ENCODE results near the gene TTYH1. TPM values are rescaled to one million over a fixed set of nuclear protein-coding genes. Genes with fewer than 3 reads are reported as not detected.
A peak's percentile ranks its signal among the peaks of the same experiment; 100 is the strongest.

Gene TTYH1
- total RNA-seq, 1 donor from 2014 or later, result not detected

DNA sequence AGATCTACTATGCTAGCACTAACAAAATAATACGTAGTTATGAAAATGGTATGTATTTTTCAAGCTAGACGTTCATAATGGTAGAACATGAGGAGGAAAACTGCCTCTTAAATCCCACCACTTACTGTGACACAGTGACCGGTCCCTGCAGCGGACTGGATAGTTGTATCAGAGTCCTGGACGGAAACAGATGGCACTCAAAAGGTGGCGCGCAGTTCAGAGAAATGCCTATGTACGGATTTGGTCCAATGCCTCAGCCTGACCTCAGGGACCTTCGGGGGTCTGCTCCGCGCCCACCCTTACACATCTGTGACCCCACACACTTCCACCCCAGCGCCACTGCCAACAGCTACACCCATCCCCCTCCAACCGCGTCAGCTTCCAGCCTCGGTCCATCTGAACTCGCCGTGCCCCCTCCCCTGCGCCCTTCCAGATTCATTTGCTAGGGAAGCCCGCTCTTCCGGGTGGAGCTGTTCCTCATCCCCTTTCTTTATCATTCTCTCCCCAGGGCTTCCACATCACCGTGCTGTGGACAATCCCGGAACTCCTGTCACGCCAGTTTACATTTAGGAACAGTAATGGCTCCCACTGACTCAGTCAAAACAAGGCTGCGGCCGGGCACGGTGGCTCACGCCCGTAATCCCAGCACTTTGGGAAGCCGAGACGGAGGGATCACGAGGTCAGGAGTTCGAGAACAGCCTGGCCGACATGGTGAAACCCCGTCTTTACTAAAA is 32.9 kb downstream of the TTYH1 start:
- H3K27ac Mint-ChIP-seq (ENCODE audit: unreplicated experiment), result peak overlapping the region; percentile 98
- H3K36me3 Mint-ChIP-seq (ENCODE audit: unreplicated experiment), result peaks cover 25% of the 10 kb centered on the region
- no peaks in the 10 kb centered on the region for H3K27me3 Mint-ChIP-seq (ENCODE audit: unreplicated experiment)
- peak overlapping the region; percentile 99 for H3K4me3 Mint-ChIP-seq (ENCODE audit: unreplicated experiment)
- DNase-seq (ENCODE audit: extremely low spot score, unreplicated experiment), result no peak
- H3K9me3 Mint-ChIP-seq (ENCODE audit: unreplicated experiment), result no peaks in the 10 kb centered on the region
- H3K4me1 Mint-ChIP-seq (ENCODE audit: unreplicated experiment), result peaks cover 36% of the 10 kb centered on the region
- TF ChIP-seq, protein P1, sequence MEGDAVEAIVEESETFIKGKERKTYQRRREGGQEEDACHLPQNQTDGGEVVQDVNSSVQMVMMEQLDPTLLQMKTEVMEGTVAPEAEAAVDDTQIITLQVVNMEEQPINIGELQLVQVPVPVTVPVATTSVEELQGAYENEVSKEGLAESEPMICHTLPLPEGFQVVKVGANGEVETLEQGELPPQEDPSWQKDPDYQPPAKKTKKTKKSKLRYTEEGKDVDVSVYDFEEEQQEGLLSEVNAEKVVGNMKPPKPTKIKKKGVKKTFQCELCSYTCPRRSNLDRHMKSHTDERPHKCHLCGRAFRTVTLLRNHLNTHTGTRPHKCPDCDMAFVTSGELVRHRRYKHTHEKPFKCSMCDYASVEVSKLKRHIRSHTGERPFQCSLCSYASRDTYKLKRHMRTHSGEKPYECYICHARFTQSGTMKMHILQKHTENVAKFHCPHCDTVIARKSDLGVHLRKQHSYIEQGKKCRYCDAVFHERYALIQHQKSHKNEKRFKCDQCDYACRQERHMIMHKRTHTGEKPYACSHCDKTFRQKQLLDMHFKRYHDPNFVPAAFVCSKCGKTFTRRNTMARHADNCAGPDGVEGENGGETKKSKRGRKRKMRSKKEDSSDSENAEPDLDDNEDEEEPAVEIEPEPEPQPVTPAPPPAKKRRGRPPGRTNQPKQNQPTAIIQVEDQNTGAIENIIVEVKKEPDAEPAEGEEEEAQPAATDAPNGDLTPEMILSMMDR (IDR thresholded peaks at IDR 0.05), result no peak

DNA sequence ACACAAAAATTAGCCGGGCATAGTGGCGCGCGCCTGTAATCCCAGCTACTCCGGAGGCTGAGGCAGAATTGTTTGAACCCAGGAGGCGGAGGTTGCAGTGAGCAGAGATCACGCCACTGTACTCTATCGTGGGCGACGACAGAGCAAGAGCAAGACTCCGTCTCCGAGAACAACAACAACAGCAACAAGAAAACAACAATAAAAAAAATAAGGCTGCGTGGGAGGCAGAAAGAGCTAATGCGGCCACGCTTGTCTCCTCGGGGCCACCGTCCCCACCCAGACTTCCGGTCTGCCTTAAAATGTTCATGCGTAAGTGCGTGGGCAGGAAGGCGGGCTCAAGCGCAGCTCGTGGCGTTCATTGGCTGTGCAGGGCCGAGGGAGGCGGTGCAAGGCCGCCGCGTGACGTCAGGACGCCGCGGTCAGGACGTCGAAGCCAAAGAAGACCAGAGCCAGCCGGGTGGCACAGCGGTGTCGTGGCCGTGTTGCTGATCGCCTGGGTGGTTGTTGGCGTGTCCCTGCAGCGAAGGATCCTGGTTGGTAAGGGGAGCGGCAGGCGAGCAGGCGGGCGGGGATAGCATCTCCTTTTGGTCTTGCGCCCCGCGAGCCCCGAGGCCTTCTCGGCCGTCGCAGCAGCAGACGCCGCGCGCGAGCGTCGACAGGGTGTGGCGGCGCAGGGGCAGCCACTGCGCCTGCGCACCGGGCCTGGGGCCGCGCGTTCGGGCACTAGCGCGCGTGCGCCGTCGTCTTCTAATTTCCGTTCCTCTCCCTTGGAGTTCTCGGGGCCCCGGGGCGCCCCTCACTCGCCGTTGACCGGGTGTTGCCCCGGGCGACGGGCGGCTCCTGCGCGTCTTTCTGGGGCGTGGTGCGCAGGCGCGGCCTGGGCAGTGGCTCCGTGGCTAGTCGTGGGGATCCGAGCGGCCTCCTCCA is 33.8 kb downstream of the TTYH1 start, which contains the start of gene LENG8:
LENG8 (plus strand) TSS at position 426 of the 927 bp plus-strand sequence. CDS start 2,146 bp downstream, outside the sequence.
- peak; percentile 99 for DNase-seq (ENCODE audit: extremely low spot score, unreplicated experiment)
- Mint-ChIP-seq H3K4me1 (ENCODE audit: unreplicated experiment) (peaks cover 36% of the 10 kb centered on the region), H3K27me3 (ENCODE audit: unreplicated experiment) (no peaks in the 10 kb centered on the region), H3K9me3 (ENCODE audit: unreplicated experiment) (no peaks in the 10 kb centered on the region), H3K27ac (ENCODE audit: unreplicated experiment) (peak within 1 kb of the TSS; percentile 98), H3K4me3 (ENCODE audit: unreplicated experiment) (peak within 1 kb of the TSS; percentile 99), H3K36me3 (ENCODE audit: unreplicated experiment) (peaks cover 29% of the 10 kb centered on the region)
- TF ChIP-seq, protein P1 (IDR thresholded peaks at IDR 0.05), result no peak

DNA sequence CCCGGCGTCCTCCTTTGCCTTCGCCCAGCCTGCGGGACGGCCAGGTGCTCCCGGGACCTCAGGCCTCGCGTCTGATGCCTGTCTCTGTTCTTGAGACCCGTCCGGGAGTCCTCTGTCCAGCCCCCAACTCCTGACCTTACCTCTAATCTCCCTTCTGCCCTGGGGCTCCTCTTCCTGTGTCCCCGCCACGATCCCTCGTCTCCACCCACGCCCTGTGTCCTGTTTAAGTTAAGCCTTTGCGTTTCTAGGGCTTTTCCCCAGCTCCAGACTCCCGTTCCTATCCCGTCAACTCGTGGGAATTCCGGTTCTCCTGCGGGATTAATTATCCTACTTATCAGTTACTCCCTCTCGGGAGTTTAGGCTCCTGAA is 34.4 kb downstream of the TTYH1 start:
- H3K27me3 Mint-ChIP-seq (ENCODE audit: unreplicated experiment), result no peaks in the 10 kb centered on the region
- peak overlapping the region; percentile 99 for H3K4me3 Mint-ChIP-seq (ENCODE audit: unreplicated experiment)
- H3K36me3 Mint-ChIP-seq (ENCODE audit: unreplicated experiment), result peaks cover 28% of the 10 kb centered on the region
- peaks cover 36% of the 10 kb centered on the region for H3K4me1 Mint-ChIP-seq (ENCODE audit: unreplicated experiment)
- DNase-seq (ENCODE audit: extremely low spot score, unreplicated experiment), result no peak
- H3K9me3 Mint-ChIP-seq (ENCODE audit: unreplicated experiment), result no peaks in the 10 kb centered on the region
- TF ChIP-seq, protein P1 (IDR thresholded peaks at IDR 0.05), result no peak
- peak overlapping the region; percentile 98 for H3K27ac Mint-ChIP-seq (ENCODE audit: unreplicated experiment)

DNA sequence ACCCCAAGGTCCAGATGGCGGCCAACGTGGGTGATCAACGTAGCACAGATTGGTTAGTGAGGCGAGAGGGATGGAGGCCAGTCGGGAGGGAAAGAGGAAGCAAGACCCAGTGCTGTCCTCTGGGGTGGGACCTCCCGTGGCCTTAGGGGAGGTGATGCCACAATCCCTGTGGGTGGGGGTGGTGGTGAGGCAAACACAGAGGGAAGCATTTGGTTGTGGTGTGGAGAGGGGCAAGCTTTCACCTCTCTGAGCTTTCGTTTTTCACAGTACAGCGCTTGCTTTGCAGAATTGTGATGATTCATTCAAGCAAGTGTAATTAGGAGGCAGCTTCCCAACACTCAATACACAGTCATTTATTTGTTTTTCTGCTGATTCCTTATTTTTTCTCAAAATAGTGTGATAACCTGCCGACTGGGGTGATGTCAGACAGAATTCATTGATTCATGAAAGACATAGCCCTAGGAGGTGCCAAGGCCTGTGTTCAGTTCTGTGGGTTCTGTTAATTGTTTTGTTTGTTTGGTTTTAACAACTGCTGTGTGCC is 36.1 kb downstream of the TTYH1 start:
- TF ChIP-seq, protein P1 (IDR thresholded peaks at IDR 0.05), result no peak
- Mint-ChIP-seq H3K27ac (ENCODE audit: unreplicated experiment) (peak overlapping the region; percentile 98), H3K9me3 (ENCODE audit: unreplicated experiment) (no peaks in the 10 kb centered on the region), H3K36me3 (ENCODE audit: unreplicated experiment) (peaks cover 36% of the 10 kb centered on the region), H3K4me1 (ENCODE audit: unreplicated experiment) (peaks cover 36% of the 10 kb centered on the region), H3K27me3 (ENCODE audit: unreplicated experiment) (no peaks in the 10 kb centered on the region), H3K4me3 (ENCODE audit: unreplicated experiment) (peak overlapping the region; percentile 99)
- no peak for DNase-seq (ENCODE audit: extremely low spot score, unreplicated experiment)

All from osteocyte (in vitro differentiated cells).